ENCODE data around the gene ZNF213. TPM values are rescaled to one million over a fixed set of nuclear protein-coding genes. Genes with fewer than 3 reads are reported as not detected.

ZNF213 gene
- total RNA-seq, 2 experiments from 2014 or later = 9.9 to 11.1 TPM

DNA sequence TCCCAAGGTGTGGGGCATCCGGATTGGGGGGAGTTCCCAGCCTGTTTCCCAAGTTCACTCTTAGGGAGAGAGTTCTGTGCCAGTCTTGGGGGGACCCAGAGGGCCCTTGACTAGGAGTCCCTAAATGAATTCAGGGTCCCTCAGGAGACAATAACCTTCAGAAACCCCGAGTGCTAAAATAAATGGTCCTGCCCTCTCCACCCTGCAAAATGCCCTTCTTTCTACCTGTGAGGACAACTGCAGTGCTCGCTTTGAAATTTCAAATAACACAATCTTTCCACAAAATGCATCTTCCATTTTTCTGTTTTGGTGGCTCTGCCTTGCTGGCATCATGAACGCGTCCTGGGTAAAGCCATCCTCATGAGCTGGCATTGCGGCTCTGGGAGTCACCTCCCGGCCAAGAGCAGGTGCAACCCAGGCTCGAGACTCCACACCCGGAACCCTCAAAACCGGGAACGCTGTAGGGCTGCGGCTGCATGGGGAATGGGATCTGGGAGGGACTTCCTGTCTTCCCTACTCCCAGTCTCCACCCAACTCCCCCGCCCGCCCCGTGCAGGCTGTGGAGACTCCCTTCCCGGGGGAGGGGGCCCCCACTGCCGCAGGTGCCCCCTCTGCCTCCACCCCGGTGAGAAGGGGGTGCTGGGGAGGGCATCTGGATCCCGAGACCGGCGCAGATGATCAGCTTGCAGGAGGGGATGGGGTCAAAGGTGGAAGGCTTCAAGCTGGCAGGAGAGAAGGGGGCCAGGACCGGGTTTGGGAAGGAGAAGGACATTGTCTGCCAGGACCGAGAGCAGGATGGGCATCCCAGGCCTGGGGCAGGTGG, 22.6 kb upstream of the ZNF213 start, which contains the start of gene ZNF205:
Gene ZNF205, plus strand, starts transcription at position 529 of the 823 bp plus-strand sequence. CDS start 845 bp downstream, outside the sequence.
- POLR2A ChIA-PET = no interaction called here
- DNase-seq = no peak
- Mint-ChIP-seq H3K36me3 (ENCODE audit: low read depth) (peaks cover 3% of the 10 kb centered on the region), H3K4me1 (peaks cover 3% of the 10 kb centered on the region), H3K27ac (no peak within 1 kb of the TSS), H3K27me3 (peaks cover 8% of the 10 kb centered on the region), H3K4me3 (no peak within 1 kb of the TSS), H3K9me3 (no peaks in the 10 kb centered on the region)
- CTCF ChIA-PET = interaction anchor here (1.0 to 4.9 kb wide), 3 partner anchors 7 to 53 kb away, joined by 3 to 28 read pairs (median 5); no protein-coding TSS in a partner anchor

GRCh38 chr16:3112881-3113574, 21.8 kb upstream of the ZNF213 start:
- no peak overlapping the region for H3K27ac Mint-ChIP-seq
- H3K4me1 Mint-ChIP-seq = peaks cover 1% of the 10 kb centered on the region
- ChIA-PET POLR2A (no interaction called here), CTCF (interaction anchor here (2.3 to 4.9 kb wide), 2 partner anchors 16 to 54 kb away, joined by 5 to 28 read pairs; no protein-coding TSS in a partner anchor)
- no peak overlapping the region for H3K4me3 Mint-ChIP-seq
- no peak for DNase-seq
- H3K9me3 Mint-ChIP-seq = no peaks in the 10 kb centered on the region
- H3K27me3 Mint-ChIP-seq = peaks cover 8% of the 10 kb centered on the region
- peaks cover 3% of the 10 kb centered on the region for H3K36me3 Mint-ChIP-seq (ENCODE audit: low read depth)

- Mint-ChIP-seq H3K4me3 (no peak overlapping the region), H3K4me1 (peaks cover 1% of the 10 kb centered on the region), H3K9me3 (no peaks in the 10 kb centered on the region), H3K27me3 (peaks cover 8% of the 10 kb centered on the region), H3K36me3 (ENCODE audit: low read depth) (peaks cover 3% of the 10 kb centered on the region), H3K27ac (no peak overlapping the region)
- DNase-seq = no peak
- CTCF ChIA-PET = interaction anchor here (1.1 to 4.9 kb wide), 3 partner anchors 8 to 36 kb away, joined by 4 to 28 read pairs (median 13); no protein-coding TSS in a partner anchor
- POLR2A ChIA-PET = no interaction called here
Measured at GRCh38 chr16:3113765-3114479, 20.9 kb upstream of the ZNF213 start.

GRCh38 chr16:3115003-3115402, 19.8 kb upstream of the ZNF213 start:
- H3K9me3 Mint-ChIP-seq = no peaks in the 10 kb centered on the region
- H3K27ac Mint-ChIP-seq = no peak overlapping the region
- H3K36me3 Mint-ChIP-seq (ENCODE audit: low read depth) = peaks cover 3% of the 10 kb centered on the region
- H3K27me3 Mint-ChIP-seq = peaks cover 8% of the 10 kb centered on the region
- no peak overlapping the region for H3K4me3 Mint-ChIP-seq
- ChIA-PET CTCF (interaction anchor here (0.8 to 4.9 kb wide), 3 partner anchors 14 to 35 kb away, joined by 3 to 28 read pairs (median 13); no protein-coding TSS in a partner anchor), POLR2A (no interaction called here)
- DNase-seq = no peak
- peaks cover 1% of the 10 kb centered on the region for H3K4me1 Mint-ChIP-seq

GRCh38 chr16:3115561-3115960, 19.3 kb upstream of the ZNF213 start:
- Mint-ChIP-seq H3K4me3 (no peak overlapping the region), H3K9me3 (no peaks in the 10 kb centered on the region), H3K27ac (no peak overlapping the region), H3K4me1 (peaks cover 1% of the 10 kb centered on the region), H3K36me3 (ENCODE audit: low read depth) (no peaks in the 10 kb centered on the region), H3K27me3 (peaks cover 8% of the 10 kb centered on the region)
- POLR2A ChIA-PET = no interaction called here
- CTCF ChIA-PET = interaction anchor here (0.8 to 4.9 kb wide), 3 partner anchors 13 to 34 kb away, joined by 3 to 28 read pairs (median 13); no protein-coding TSS in a partner anchor
- no peak for DNase-seq

DNA sequence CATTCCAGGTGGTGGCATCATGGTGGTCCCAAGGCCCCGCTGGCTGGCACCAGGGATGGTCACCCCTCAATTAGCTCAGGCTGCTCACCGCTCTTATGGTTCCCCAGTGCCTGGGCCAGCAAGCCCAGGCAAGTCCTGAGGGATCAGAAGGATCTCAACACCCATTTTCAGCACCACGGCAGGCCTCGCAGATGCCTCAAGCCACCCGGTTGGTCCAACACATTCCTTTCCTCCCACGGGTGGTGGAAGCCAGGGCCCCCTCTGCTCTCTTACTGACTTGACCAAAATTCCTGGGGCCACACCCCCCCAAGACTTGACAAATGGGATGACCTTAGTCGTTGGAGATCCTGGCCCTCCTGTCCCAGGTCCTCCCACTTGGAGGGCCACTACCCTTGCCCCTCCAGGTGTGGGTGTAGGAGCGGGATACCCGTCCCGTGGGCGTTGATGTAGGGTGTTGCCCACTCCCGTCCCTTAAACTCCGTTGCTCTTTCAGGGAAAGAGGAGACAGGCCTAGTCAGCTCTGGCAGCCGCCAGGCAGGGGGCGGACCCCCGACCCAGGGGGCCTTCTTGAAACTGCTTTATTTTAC, 16.5 kb upstream of the ZNF213 start:
- POLR2A ChIA-PET = no interaction called here
- CTCF ChIA-PET = interaction anchor here (1.2 to 2.3 kb wide), 9 partner anchors 11 to 90 kb away, joined by 3 to 18 read pairs (median 4); partner anchors contain the start of gene ZNF213
- Mint-ChIP-seq H3K36me3 (ENCODE audit: low read depth) (no peaks in the 10 kb centered on the region), H3K9me3 (no peaks in the 10 kb centered on the region), H3K27me3 (no peaks in the 10 kb centered on the region), H3K4me1 (peaks cover 8% of the 10 kb centered on the region), H3K27ac (no peak overlapping the region), H3K4me3 (no peak overlapping the region)
- DNase-seq = no peak

- H3K9me3 Mint-ChIP-seq = no peaks in the 10 kb centered on the region
- H3K27me3 Mint-ChIP-seq = no peaks in the 10 kb centered on the region
- ChIA-PET POLR2A (no interaction called here), CTCF (interaction anchor here (0.8 to 2.3 kb wide), 5 partner anchors 7 to 32 kb away, joined by 3 to 18 read pairs (median 3); partner anchors contain the start of gene ZNF213)
- DNase-seq = no peak
- no peak overlapping the region for H3K27ac Mint-ChIP-seq
- H3K36me3 Mint-ChIP-seq (ENCODE audit: low read depth) = no peaks in the 10 kb centered on the region
- H3K4me1 Mint-ChIP-seq = peaks cover 13% of the 10 kb centered on the region
- H3K4me3 Mint-ChIP-seq = no peak overlapping the region
Measured at GRCh38 chr16:3118846-3119245, 16.0 kb upstream of the ZNF213 start.

DNA sequence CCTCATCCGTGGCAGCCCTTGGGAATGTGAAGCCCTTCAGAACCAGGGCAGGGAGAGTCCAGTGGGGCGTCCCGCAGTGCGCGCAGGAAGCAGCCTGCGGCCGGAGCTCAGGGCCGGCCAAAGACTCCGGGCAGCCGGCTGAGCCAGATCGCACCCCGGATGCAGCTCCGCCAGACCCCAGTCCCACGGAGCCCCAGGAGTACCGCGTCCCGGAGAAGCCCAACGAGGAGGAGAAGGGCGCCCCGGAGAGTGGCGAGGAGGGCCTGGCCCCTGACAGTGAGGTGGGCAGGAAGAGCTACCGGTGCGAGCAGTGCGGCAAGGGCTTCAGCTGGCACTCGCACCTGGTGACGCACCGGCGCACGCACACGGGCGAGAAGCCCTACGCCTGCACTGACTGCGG, 15.5 kb upstream of the ZNF213 start:
- Mint-ChIP-seq H3K9me3 (no peaks in the 10 kb centered on the region), H3K4me3 (no peak overlapping the region), H3K36me3 (ENCODE audit: low read depth) (no peaks in the 10 kb centered on the region), H3K27me3 (no peaks in the 10 kb centered on the region), H3K4me1 (peaks cover 14% of the 10 kb centered on the region), H3K27ac (no peak overlapping the region)
- DNase-seq = no peak
- POLR2A ChIA-PET = interaction anchor here (0.6 kb wide), 1 partner anchor 10 kb away, joined by 3 read pairs; no protein-coding TSS in a partner anchor
- CTCF ChIA-PET = interaction anchor here (0.8 to 2.3 kb wide), 4 partner anchors 8 to 31 kb away, joined by 3 to 18 read pairs (median 4); partner anchors contain the start of gene ZNF213

- DNase-seq = no peak
- POLR2A ChIA-PET = interaction anchor here (0.6 kb wide), 1 partner anchor 10 kb away, joined by 3 read pairs; no protein-coding TSS in a partner anchor
- no peak overlapping the region for H3K27ac Mint-ChIP-seq
- H3K4me3 Mint-ChIP-seq = no peak overlapping the region
- CTCF ChIA-PET = interaction anchor here (0.8 to 2.3 kb wide), 5 partner anchors 8 to 31 kb away, joined by 3 to 18 read pairs (median 4); partner anchors contain the start of gene ZNF213
- H3K27me3 Mint-ChIP-seq = no peaks in the 10 kb centered on the region
- peaks cover 17% of the 10 kb centered on the region for H3K4me1 Mint-ChIP-seq
- H3K36me3 Mint-ChIP-seq (ENCODE audit: low read depth) = peaks cover 4% of the 10 kb centered on the region
- no peaks in the 10 kb centered on the region for H3K9me3 Mint-ChIP-seq
Measured at GRCh38 chr16:3119701-3120408, 15.0 kb upstream of the ZNF213 start.

- POLR2A ChIA-PET = interaction anchor here (0.6 kb wide), 1 partner anchor 50 kb away, joined by 3 read pairs; no protein-coding TSS in a partner anchor
- H3K4me3 Mint-ChIP-seq = no peak overlapping the region
- H3K9me3 Mint-ChIP-seq = no peaks in the 10 kb centered on the region
- no peaks in the 10 kb centered on the region for H3K27me3 Mint-ChIP-seq
- DNase-seq = no peak
- H3K36me3 Mint-ChIP-seq (ENCODE audit: low read depth) = peaks cover 6% of the 10 kb centered on the region
- CTCF ChIA-PET = interaction anchor here (1.1 to 2.3 kb wide), 2 partner anchors 9 to 14 kb away, joined by 4 to 18 read pairs; partner anchors contain the start of gene ZNF213
- H3K27ac Mint-ChIP-seq = no peak overlapping the region
- peaks cover 21% of the 10 kb centered on the region for H3K4me1 Mint-ChIP-seq
Measured at GRCh38 chr16:3120435-3120834, 14.4 kb upstream of the ZNF213 start.

GRCh38 chr16:3121851-3122467, 12.9 kb upstream of the ZNF213 start:
- H3K4me3 Mint-ChIP-seq = no peak overlapping the region
- no peak overlapping the region for H3K27ac Mint-ChIP-seq

More at GRCh38 chr16:3121851-3122467, 12.9 kb upstream of the ZNF213 start:
- ChIA-PET POLR2A (no interaction called here), CTCF (interaction anchor here (1.0 to 2.5 kb wide), 6 partner anchors 8 to 91 kb away, joined by 3 to 10 read pairs (median 4); partner anchors contain the start of gene ZNF213)
- Mint-ChIP-seq H3K27me3 (no peaks in the 10 kb centered on the region), H3K4me1 (peaks cover 35% of the 10 kb centered on the region), H3K36me3 (ENCODE audit: low read depth) (peaks cover 19% of the 10 kb centered on the region), H3K9me3 (no peaks in the 10 kb centered on the region)
- DNase-seq = no peak
